Neural crest cell (in vitro differentiated cells): ENCODE results near the gene SLC13A2. TPM values are rescaled to one million over a fixed set of nuclear protein-coding genes. Genes with fewer than 3 reads are reported as not detected.

Experiments used
- DNase-seq: peaks from one replicate; pipeline ENCODE4 v3.0.0; 2021; ENCODE audit warnings: low read depth, mixed read lengths, low spot score
- H3K27ac Mint-ChIP-seq: one replicate; pipeline ENCODE4 v1.8.0; 2021; ENCODE audit warnings: mild to moderate bottlenecking, mixed read lengths; ENCODE audit not compliant: unreplicated experiment
- H3K27me3 Mint-ChIP-seq: 2 replicates; pipeline ENCODE4 v1.8.0; 2021; ENCODE audit warnings: low read depth, mild to moderate bottlenecking, mixed read lengths
- H3K36me3 Mint-ChIP-seq: 2 replicates; pipeline ENCODE4 v1.8.0; 2021; ENCODE audit warnings: low read depth, mild to moderate bottlenecking, mixed read lengths
- H3K4me1 Mint-ChIP-seq: 2 replicates; pipeline ENCODE4 v1.8.0; 2021; ENCODE audit warnings: mixed read lengths
- H3K4me3 Mint-ChIP-seq: one replicate; pipeline ENCODE4 v1.8.0; 2021; ENCODE audit warnings: mild to moderate bottlenecking, mixed read lengths
- H3K9me3 Mint-ChIP-seq: 2 replicates; pipeline ENCODE4 v1.8.0; 2021; ENCODE audit warnings: mixed read lengths
- total RNA-seq: library from RNA; stranded (reverse); gene quantifications from 2 replicates; pipeline ENCODE4 v1.2.1, GENCODE V29; 2021
- TF ChIP-seq, protein P1 (sequence below): fragments of 200-600 bp; sonication (generic); conservative IDR thresholded peaks from 2 replicates; pipeline ENCODE4 v1.5.0; 2021; ENCODE audit warnings: antibody characterized with exemption, mild to moderate bottlenecking

The SLC13A2 gene
- total RNA-seq, 1 donor from 2014 or later, result not detected

DNA sequence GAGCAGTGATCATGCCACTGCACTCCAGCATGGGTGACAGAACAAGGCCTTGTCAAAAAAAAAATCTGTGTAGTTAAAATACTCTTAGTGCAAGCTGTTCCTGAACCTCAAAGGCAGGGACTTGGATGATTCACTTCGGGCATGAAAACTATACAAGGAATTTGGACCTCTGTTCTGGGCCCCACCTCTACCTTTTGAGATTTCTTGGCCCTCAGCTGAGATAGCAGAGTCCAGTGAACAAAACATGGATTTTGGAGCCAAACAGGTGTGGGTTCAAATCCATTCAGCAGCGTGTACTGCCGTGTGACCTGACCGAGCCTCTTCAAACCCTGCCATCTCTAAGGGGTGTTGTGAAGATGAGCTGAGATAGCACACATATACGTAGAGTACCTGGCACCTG is 6.8 kb downstream of the SLC13A2 start:
- Mint-ChIP-seq H3K4me3 (no peak overlapping the region), H3K9me3 (no peaks in the 10 kb centered on the region), H3K36me3 (no peaks in the 10 kb centered on the region), H3K4me1 (no peaks in the 10 kb centered on the region), H3K27me3 (peaks cover 8% of the 10 kb centered on the region), H3K27ac (no peak overlapping the region)
- no peak for DNase-seq
- TF ChIP-seq, protein P1, sequence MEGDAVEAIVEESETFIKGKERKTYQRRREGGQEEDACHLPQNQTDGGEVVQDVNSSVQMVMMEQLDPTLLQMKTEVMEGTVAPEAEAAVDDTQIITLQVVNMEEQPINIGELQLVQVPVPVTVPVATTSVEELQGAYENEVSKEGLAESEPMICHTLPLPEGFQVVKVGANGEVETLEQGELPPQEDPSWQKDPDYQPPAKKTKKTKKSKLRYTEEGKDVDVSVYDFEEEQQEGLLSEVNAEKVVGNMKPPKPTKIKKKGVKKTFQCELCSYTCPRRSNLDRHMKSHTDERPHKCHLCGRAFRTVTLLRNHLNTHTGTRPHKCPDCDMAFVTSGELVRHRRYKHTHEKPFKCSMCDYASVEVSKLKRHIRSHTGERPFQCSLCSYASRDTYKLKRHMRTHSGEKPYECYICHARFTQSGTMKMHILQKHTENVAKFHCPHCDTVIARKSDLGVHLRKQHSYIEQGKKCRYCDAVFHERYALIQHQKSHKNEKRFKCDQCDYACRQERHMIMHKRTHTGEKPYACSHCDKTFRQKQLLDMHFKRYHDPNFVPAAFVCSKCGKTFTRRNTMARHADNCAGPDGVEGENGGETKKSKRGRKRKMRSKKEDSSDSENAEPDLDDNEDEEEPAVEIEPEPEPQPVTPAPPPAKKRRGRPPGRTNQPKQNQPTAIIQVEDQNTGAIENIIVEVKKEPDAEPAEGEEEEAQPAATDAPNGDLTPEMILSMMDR, result no peak

DNA sequence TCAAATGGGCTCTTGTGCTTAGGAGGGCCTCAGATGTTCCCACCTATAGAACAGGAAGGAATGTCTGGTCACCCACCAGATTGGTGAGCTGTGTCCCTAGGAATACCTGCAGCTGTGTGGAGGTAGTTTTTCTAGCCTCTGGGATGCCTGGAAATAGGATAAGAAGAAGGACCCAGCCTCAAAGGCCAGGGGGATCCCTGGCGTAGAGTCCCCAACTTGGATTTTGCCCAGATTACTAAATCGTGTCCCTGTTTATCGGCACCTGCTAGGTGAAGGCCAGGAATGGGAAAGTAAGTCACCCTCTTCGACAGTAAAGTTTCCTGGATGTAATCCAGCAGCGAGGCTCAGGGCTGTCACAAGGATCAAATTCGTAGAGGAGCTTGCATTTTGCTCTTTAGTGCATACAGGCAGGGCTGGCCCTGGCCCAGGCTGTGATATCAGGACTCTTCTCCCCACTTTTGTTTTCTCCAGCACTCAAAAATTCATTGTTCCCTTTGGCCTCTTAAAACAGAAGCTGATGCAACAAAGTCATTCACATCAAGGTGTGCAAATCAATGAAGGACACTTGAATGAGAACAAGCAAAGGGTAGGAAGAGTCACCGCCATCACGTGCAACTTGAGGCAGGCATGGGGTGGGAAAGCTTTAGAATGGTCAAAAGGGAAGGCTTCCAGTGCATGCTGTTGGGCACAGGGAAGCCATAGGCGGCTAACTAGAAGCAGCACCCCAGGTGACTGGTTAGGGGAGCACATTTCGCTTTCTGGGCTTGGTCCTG is 7.5 kb downstream of the SLC13A2 start:
- DNase-seq, result no peak
- TF ChIP-seq, protein P1, result no peak
- no peaks in the 10 kb centered on the region for H3K9me3 Mint-ChIP-seq
- H3K27ac Mint-ChIP-seq, result no peak overlapping the region
- H3K27me3 Mint-ChIP-seq, result peaks cover 8% of the 10 kb centered on the region
- H3K4me1 Mint-ChIP-seq, result no peaks in the 10 kb centered on the region
- H3K36me3 Mint-ChIP-seq, result no peaks in the 10 kb centered on the region
- H3K4me3 Mint-ChIP-seq, result no peak overlapping the region

DNA sequence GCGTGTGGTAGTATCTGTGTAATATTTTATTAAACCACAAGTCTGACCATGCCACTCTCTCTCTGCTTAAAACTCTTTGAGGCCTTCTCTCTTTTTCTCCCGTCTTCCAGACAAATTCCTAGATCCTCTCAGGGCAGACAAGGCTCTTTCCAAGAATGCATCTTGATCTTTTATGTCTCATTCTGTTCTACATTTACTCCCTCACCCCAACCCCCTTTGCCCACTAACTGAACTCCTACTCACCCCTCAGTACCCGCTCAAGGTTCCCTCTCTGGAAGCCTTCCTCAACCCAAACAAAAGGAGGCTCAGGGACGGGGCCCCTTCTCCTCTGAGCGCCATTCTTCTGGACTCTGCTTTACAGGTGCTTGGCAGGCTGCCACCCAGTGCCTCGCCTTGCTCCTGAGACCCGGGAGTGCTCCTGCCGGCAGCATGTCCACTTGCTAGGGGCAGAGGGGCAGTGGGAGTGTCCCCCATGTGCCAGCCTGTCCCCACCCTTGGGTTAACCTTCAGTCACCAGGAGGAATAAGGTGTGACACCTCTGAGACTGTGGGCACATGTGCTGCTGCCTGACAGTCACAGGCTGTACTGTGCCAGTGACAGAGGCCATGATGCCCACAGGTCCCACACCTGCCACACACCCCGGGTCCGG is 9.2 kb downstream of the SLC13A2 start:
- Mint-ChIP-seq H3K36me3 (no peaks in the 10 kb centered on the region), H3K27ac (no peak overlapping the region), H3K27me3 (peaks cover 8% of the 10 kb centered on the region), H3K9me3 (no peaks in the 10 kb centered on the region), H3K4me1 (no peaks in the 10 kb centered on the region), H3K4me3 (no peak overlapping the region)
- TF ChIP-seq, protein P1, result no peak
- no peak for DNase-seq

DNA sequence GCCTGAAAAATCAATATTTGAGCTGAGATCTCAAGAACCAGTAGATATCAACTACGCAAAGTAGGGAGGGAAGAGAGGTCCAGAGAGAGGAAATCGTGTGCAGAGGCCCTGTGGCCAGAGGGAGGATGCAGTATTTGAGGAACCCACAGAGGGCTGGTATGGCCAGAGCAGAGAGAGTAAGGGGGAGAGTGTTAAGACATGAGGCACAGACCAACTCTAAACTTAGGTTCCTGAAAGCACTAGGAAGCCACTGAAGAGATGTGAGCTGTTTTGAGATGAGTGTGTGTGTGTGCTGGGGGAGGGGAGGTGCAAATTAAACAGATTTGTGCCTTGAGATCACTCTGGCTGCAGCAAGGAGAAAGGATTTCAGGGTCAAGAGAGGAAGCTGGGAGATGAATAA is 10.9 kb downstream of the SLC13A2 start:
- Mint-ChIP-seq H3K9me3 (no peaks in the 10 kb centered on the region), H3K27ac (no peak overlapping the region), H3K36me3 (no peaks in the 10 kb centered on the region), H3K4me1 (no peaks in the 10 kb centered on the region), H3K4me3 (no peak overlapping the region), H3K27me3 (peaks cover 8% of the 10 kb centered on the region)
- TF ChIP-seq, protein P1, result no peak
- DNase-seq, result no peak

DNA sequence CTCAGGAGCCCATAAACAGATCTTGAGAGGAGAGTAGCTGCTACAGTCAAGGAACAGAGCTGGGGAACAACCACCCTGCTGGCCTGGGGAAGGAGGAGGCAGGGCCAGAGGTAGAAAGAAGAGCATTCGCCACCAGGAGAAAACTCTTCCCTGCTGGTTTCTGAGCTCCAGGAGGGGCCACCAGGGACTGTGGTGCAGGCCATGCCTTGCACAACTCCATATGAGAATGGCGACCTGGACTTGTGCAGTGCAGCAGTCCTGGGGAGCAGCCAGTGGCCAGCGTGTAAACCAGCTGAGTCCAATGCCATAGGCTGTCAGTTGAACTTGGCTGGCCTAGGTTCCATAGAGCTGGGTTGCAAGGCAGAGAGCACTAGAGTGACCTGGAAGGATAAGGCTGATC is 11.6 kb downstream of the SLC13A2 start:
- no peaks in the 10 kb centered on the region for H3K9me3 Mint-ChIP-seq
- no peaks in the 10 kb centered on the region for H3K36me3 Mint-ChIP-seq
- DNase-seq, result no peak
- no peaks in the 10 kb centered on the region for H3K4me1 Mint-ChIP-seq
- TF ChIP-seq, protein P1, result no peak
- no peak overlapping the region for H3K4me3 Mint-ChIP-seq
- H3K27ac Mint-ChIP-seq, result no peak overlapping the region
- H3K27me3 Mint-ChIP-seq, result peaks cover 8% of the 10 kb centered on the region
